ENCODE results near the gene BTBD1.

GRCh38 chr15:82978438-82978837, 88.6 kb downstream of the BTBD1 start:
- TF ChIP-seq EZH2phosphoT487 (IDR thresholded peaks at IDR 0.05; ENCODE audit: insufficient read depth, low read depth) (no peak), EZH2 (IDR thresholded peaks at IDR 0.05; ENCODE audit: insufficient read depth, poor library complexity, severe bottlenecking) (no peak)
